ENCODE data around the gene ZC3H12C.

DNA sequence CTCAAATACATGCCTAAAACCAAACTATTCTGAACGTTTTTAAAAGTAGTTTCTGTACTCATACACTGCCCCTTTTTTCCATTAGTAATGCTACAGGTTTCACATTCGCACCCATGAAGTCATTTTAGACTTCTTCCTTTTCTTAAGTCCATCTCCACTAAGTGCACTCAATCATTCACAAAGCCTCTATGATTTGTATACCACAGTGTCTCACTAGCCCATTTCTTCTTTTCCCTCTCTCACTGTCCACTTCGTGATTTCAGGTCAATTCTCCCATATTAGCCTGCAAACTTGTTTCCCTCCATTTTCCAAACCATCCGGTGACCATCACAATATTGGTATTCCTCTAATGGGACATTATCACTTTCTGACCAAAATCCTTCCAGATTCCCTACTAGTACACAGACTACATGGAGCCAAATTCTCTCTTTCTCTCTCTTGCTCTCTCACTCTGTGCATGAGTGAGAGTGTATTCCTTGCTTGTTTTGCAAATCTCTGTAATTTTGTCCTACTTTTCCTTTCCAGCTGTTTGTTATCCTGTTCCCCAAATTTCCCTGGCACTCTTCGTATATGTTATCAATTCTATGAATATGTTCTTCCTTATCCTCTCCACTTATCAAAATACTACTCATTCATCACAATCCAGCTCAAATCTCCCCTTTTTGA lies 3.4 kb upstream of the ZC3H12C start:
- no peak for TF ChIP-seq RBFOX2 (IDR thresholded peaks at IDR 0.05; ENCODE audit: low read depth, low read length)
- TF ChIP-seq SIX1 (CRISPR knock-in tag; IDR thresholded peaks at IDR 0.05; ENCODE audit: borderline replicate concordance): no peak
- no peak for TF ChIP-seq ZNF335 (CRISPR knock-in tag; IDR thresholded peaks at IDR 0.05)
- TF ChIP-seq HDAC6 (IDR thresholded peaks at IDR 0.05; ENCODE audit: low read depth, low read length): no peak
- no peak for TF ChIP-seq MIXL1 (CRISPR knock-in tag; IDR thresholded peaks at IDR 0.05)
- no peak for TF ChIP-seq CHD2 (IDR thresholded peaks at IDR 0.05; ENCODE audit: low read depth, low read length)
- TF ChIP-seq ARID2 (CRISPR knock-in tag; IDR thresholded peaks at IDR 0.05; ENCODE audit: borderline replicate concordance): no peak
- no peak for TF ChIP-seq ZNF737 (CRISPR knock-in tag; IDR thresholded peaks at IDR 0.05; ENCODE audit: borderline replicate concordance)
- no peak for TF ChIP-seq EZH2 (conservative IDR thresholded peaks at IDR 0.05; ENCODE audit: low read depth, low read length)
- no peak for TF ChIP-seq CTCF (CRISPR knock-in tag; IDR thresholded peaks at IDR 0.05)
- TF ChIP-seq RFX5 (IDR thresholded peaks at IDR 0.05; ENCODE audit: low read depth, low read length): no peak
- TF ChIP-seq KDM1A (CRISPR knock-in tag; IDR thresholded peaks at IDR 0.05): no peak
- no peak for TF ChIP-seq TRIM24 (CRISPR knock-in tag; IDR thresholded peaks at IDR 0.05)
- no peak for TF ChIP-seq FOXM1 (CRISPR knock-in tag; IDR thresholded peaks at IDR 0.05)
